Measurements from ENCODE around the gene FBN1. TPM values are rescaled to one million over a fixed set of nuclear protein-coding genes. Genes with fewer than 3 reads are reported as not detected.

Gene FBN1
- polyA plus RNA-seq, 3 donors = 80.9 to 104 (median 99.6) TPM

GRCh38 chr15:48409623-48410022, 235.9 kb downstream of the FBN1 start:
- no peak for DNase-seq (ENCODE audit: low read depth in 3 of 3, low spot score in 2 of 3)

GRCh38 chr15:48408327-48408726, 237.2 kb downstream of the FBN1 start:
- no peak for DNase-seq (ENCODE audit: low read depth in 3 of 3, low spot score in 2 of 3)

GRCh38 chr15:48407646-48408045, 237.9 kb downstream of the FBN1 start:
- no peak for DNase-seq (ENCODE audit: low read depth in 3 of 3, low spot score in 2 of 3)

- no peak for DNase-seq (ENCODE audit: low read depth in 3 of 3, low spot score in 2 of 3)
Observed at GRCh38 chr15:48406911-48407310, 238.6 kb downstream of the FBN1 start.

- DNase-seq (ENCODE audit: low read depth in 3 of 3, low spot score in 2 of 3) = no peak
Observed at GRCh38 chr15:48406266-48406891, 239.1 kb downstream of the FBN1 start.

DNA sequence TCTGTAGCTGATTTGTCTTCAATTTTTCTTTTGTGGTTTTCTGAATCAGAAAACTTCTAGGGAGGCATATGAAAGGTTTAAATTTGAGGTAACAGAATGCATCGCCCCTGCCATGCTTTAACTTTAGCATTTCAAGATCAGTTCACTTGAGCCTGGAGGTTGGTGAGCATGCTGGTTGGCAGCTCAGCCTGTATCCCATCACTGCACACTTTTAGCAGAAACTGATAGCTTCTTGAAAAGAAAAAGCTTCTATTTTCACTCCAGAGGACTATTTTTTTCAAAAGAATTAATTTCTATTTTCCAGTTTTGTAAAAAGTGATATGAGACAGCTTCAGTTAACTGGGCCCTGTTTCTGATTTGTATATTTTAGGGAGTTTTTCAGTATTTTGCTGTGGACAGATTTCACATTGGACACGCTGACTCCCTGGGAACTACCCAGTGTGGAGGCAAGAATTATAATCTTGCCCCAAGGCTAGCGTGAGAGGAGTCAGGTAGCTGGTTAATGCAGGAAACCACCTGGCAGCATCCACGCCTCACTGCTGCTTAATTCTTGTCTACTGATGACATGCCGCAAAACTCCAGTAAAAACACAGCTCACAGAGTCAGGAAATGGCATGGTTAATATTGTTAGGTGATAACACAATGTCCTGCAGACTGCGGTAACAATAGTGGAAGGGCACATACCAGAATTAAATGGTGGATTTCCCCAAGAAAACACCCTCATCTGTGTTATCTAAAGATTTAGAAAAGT, 242.9 kb downstream of the FBN1 start:
- no peak for DNase-seq (ENCODE audit: low read depth in 3 of 3, low spot score in 2 of 3)

GRCh38 chr15:48400086-48400485, 245.4 kb downstream of the FBN1 start:
- no peak for DNase-seq (ENCODE audit: low read depth in 3 of 3, low spot score in 2 of 3)

- no peak for DNase-seq (ENCODE audit: low read depth in 3 of 3, low spot score in 2 of 3)
Observed at GRCh38 chr15:48397841-48398240, 247.7 kb downstream of the FBN1 start.

DNA sequence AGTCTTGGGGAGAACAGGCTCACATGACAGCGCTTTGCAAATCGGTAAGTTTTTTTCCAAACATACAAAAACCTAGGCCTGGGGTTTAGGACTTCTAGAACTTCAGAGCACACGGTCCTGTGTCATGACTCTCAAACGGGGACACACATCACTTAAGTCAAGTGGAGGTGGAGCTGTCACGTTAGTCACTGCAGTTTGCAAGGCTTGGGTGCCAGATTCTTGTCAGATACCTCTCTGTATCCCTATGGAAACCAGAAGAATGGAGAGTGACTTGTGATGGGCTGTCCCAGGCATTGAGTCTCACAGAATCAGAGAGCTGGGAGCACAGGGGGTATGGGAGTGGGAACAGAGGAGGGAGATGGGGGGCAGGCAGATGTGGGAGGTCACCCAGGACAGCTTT, 249.5 kb downstream of the FBN1 start:
- no peak for DNase-seq (ENCODE audit: low read depth in 3 of 3, low spot score in 2 of 3)

DNA sequence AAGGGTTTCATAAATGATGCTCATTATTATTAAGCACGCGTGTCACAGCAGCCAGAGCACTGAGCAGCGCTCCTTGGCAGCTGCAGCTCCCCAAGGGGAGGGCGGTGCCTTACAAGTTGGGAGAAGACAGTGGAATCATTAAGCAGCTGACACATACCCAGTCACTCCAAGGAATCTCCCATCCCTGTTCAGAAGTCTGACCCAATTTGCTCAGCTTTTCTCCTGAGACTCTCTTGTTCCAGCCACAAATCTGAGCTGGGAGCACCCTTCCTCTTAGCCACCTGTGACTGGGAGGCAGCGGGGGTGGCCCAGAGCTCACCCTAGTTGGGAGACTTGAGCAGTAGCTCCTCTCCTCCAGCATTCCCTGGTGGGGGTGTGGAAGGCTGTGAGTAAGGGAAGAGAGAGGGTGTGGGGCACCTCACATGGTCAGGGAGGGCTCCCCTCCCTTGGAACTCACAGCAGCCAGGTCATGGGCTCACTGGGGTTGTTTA, 249.9 kb downstream of the FBN1 start:
- no peak for DNase-seq (ENCODE audit: low read depth in 3 of 3, low spot score in 2 of 3)

GRCh38 chr15:48394970-48395369, 250.5 kb downstream of the FBN1 start:
- no peak for DNase-seq (ENCODE audit: low read depth in 3 of 3, low spot score in 2 of 3)

DNA sequence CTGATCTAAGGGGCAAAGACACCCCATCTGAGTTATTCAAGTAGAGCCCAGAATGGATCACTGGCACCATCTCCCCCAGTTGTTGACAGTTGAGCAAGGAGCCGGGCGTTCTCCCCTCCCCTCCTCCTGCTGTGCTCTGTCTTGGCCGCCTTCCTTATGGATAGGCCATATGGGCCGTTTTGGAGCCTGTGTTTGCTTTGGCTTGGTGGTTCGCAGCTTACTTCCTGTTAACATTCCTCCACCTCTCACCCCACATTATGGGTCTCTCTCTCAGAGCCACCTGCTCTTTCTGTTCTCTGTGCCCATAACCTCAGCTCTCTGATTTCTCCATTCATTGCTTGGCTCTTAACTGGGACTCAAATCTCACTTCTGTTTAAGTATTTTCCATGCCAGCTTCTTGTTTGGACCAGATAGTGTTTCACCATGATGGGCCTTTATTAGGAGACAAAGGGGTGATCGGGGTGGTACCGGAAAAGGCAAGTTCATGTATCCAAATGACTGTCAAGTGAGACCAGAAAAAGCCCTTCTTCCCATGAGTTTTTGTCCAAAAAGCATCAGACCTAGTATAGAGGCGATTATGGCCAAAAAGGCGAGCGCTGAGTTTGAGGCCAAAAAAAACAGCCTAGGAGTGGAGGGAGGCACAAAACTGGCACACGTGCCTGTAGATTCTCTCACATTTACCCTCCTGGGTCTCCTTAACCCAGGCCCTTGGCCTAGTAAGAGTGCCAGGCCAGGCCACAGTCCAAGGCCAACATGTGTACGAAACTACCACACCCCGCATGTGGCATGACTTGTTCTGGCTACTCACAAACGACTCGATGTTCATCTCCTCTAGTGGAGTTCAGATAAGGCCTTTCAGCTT, 251.6 kb downstream of the FBN1 start:
- DNase-seq (ENCODE audit: low read depth in 3 of 3, low spot score in 2 of 3) = peak in 1 of 3 donors; percentile 18

DNA sequence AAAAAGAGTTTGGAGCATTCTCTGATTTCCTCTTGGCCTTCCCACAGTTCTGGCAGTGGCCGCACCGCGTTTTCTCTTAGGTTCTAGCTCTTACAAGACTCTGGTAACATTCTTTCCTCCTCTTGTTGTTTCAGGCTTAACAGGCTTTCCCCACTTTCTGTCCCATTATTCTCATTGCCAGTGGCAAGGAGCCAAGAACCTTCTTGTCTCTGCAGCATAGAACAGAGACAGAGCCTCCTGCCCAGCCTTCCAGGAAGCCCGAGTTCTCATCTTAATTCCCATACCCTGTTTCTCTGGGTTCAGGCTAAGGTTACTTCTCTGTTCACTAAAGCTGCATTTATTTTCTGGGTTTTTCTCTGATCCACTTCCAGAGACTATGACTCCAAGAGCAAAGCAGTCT, 253.2 kb downstream of the FBN1 start:
- no peak for DNase-seq (ENCODE audit: low read depth in 3 of 3, low spot score in 2 of 3)

DNA sequence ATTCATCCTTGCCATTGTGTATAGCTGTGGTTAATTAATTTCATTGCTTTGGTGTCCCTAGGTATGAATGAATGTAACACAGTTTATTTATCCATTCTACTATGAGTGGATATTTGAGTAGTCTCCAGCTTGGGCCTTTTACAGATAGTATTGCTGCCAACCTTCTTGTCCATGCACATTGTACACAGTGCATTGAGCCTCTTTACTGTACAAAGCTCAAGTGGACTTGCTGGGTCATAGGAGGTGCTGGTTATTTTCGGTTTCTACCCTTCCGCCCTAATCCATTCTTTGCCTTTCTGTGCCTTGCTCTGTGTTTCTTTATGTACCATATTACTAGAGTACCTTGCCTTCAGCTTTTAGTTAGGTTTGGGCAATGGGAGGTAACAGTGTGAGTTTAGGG, 253.6 kb downstream of the FBN1 start:
- DNase-seq (ENCODE audit: low read depth in 3 of 3, low spot score in 2 of 3) = no peak

- DNase-seq (ENCODE audit: low read depth in 3 of 3, low spot score in 2 of 3) = no peak
Observed at GRCh38 chr15:48389691-48390143, 255.8 kb downstream of the FBN1 start.

DNA sequence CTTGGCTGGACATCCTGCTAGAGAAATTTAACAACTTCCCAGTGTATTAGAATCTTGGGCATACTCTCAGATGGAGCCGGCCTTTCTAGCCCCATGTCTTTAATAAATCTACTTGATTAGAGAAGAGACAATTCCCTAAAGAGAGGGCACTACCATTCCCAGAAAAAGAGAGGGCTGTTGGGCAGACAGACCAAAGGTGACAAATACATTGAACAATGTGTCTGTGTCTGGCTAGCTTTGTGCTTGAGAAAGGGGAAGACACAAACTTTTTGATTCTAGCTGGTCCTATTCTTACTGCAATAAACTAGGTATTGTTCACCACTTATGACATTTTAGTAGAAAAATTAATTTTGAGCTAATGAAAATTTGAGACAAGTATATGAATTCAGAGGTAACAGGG, 256.6 kb downstream of the FBN1 start:
- DNase-seq (ENCODE audit: low read depth in 3 of 3, low spot score in 2 of 3) = no peak

DNA sequence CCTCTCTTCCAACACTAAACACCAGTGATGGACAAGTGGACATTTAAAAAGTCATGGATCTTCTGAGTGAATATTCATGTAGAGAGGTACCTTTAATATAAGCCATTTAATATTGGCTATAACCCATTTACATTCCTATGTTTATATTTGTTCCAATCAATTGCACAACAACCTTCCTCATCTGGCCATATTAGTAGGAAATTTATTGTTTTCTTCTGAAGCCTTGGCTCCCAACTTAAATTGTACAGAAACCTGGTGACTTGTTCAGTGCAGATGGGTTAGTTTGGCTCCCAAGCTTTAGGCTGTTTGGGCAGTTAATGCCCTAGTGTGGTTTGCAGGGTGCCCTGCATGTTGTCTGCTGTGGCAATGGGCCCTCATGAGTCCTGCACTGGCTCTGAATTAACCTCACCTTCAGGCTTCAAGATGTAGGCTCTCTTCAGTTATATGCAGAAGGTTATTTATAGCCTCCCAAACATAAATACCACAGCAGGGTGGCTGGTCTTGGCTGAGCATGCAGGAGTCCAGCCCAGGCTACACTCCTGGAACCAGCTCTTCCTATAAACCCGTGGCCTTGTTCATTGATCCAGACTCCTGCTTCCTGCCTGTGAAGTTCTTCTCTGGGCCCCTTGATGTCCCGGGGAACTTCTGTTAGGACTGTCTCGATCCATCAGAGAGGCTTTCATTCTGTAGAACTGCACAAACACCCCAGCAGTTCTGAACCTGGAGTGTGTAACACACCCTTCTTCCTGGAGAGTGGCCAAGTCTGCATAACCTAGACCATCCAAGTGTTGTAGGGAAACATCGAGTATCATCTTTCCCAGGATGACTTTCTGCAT, 257.3 kb downstream of the FBN1 start:
- DNase-seq (ENCODE audit: low read depth in 3 of 3, low spot score in 2 of 3) = no peak

DNA sequence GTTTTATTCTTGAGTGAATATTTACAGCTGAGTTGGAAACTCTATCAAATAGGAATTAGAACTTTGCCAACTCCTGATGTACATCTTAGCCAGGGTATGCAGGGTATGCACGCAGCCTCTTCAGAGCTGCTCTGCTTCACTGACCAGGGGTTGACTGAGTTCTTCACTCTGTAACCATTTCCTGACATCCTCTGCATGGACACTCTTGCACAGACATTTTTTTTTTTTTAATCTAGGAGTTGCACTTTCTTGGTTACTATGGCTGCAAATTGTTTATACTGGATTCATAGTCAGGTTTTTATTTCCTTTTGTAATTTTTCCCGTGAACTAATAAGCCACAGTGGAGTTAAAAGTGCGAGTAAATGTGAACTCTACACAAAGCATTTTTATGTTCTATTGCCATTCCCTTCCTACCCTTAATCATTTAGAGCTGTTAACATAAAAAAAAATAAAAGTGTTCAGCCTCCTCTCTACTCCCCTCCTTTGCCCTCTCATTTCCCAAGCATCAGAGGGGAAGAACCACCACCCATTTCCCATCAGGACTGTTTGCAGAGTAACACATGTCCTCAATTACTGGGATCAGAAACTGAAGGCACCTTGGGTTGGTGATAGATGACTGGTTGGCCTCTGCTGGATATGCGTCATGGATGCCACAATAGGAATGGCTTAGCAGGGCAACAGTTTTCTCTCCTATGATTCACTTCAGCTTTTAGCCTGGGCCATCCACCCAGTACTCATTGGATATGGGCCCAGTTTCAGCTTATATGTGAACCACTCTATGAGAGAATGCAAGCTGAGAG, 260.3 kb downstream of the FBN1 start:
- no peak for DNase-seq (ENCODE audit: low read depth in 3 of 3, low spot score in 2 of 3)

GRCh38 chr15:48384616-48385015, 260.9 kb downstream of the FBN1 start:
- no peak for DNase-seq (ENCODE audit: low read depth in 3 of 3, low spot score in 2 of 3)

GRCh38 chr15:48383031-48383430, 262.5 kb downstream of the FBN1 start:
- no peak for DNase-seq (ENCODE audit: low read depth in 3 of 3, low spot score in 2 of 3)
